ENCODE results near the gene CPNE2. TPM values are rescaled to one million over a fixed set of nuclear protein-coding genes. Genes with fewer than 3 reads are reported as not detected.

The CPNE2 gene
- total RNA-seq, 1 donor from 2014 or later = 145 TPM

DNA sequence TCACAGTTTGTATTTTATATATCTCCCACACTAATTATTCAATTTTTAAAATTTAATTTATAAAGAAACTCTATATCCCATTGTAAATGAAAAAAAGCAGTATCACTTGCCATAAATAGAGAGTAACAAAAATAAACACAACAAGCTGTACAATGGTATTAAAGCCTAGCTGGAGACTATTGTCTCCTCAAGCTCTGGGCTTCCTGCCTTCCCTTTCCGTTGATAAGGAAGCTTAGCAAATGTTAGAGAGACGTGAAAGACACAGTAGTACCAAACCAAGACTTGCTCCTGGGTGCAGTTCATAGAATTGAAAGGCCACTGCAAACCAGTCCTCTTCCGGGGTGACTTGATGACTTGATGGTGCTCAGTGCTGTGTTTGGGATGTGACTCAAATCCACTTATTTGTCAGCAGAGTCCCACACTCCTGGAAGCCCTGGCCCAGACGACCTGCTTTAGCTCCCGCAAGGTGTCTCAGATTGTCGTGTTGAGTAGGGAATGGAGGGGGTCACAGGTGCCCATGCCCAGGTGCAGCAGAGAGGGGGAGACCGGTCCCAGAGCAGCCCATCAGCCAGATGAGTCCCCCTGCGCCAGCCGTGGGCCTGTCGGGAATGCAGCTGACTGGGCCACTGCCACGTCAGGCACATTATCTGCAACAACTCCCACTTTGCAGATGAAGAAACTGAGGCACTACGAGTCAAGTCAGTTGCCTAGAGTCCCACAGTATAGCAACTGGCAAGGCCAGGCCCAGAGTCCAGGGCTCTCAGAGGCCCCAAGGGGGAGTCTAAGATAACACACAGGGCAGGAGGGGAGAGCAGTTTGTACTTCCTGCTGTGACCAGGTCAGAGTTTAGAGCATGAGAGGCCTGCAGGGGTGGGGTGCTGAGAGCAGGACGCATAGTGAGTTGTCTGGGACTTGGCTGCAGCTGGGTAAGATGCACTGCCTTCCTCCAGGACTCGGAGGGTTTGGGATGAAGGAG lies 53.0 kb downstream of the CPNE2 start:
- H3K9me3 Mint-ChIP-seq (ENCODE audit: unreplicated experiment) = no peaks in the 10 kb centered on the region
- no peak for DNase-seq (ENCODE audit: low spot score)
- peaks cover 23% of the 10 kb centered on the region for H3K36me3 Mint-ChIP-seq (ENCODE audit: low read depth, unreplicated experiment)
- H3K4me1 Mint-ChIP-seq (ENCODE audit: unreplicated experiment) = peaks cover 69% of the 10 kb centered on the region
- peak overlapping the region; percentile 80 for H3K4me3 Mint-ChIP-seq (ENCODE audit: unreplicated experiment)
- TF ChIP-seq, protein P1, sequence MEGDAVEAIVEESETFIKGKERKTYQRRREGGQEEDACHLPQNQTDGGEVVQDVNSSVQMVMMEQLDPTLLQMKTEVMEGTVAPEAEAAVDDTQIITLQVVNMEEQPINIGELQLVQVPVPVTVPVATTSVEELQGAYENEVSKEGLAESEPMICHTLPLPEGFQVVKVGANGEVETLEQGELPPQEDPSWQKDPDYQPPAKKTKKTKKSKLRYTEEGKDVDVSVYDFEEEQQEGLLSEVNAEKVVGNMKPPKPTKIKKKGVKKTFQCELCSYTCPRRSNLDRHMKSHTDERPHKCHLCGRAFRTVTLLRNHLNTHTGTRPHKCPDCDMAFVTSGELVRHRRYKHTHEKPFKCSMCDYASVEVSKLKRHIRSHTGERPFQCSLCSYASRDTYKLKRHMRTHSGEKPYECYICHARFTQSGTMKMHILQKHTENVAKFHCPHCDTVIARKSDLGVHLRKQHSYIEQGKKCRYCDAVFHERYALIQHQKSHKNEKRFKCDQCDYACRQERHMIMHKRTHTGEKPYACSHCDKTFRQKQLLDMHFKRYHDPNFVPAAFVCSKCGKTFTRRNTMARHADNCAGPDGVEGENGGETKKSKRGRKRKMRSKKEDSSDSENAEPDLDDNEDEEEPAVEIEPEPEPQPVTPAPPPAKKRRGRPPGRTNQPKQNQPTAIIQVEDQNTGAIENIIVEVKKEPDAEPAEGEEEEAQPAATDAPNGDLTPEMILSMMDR (IDR thresholded peaks at IDR 0.05; ENCODE audit: unreplicated experiment) = no peak
- H3K27ac Mint-ChIP-seq (ENCODE audit: unreplicated experiment) = peak overlapping the region; percentile 97
- H3K27me3 Mint-ChIP-seq (ENCODE audit: unreplicated experiment) = peaks cover 27% of the 10 kb centered on the region

DNA sequence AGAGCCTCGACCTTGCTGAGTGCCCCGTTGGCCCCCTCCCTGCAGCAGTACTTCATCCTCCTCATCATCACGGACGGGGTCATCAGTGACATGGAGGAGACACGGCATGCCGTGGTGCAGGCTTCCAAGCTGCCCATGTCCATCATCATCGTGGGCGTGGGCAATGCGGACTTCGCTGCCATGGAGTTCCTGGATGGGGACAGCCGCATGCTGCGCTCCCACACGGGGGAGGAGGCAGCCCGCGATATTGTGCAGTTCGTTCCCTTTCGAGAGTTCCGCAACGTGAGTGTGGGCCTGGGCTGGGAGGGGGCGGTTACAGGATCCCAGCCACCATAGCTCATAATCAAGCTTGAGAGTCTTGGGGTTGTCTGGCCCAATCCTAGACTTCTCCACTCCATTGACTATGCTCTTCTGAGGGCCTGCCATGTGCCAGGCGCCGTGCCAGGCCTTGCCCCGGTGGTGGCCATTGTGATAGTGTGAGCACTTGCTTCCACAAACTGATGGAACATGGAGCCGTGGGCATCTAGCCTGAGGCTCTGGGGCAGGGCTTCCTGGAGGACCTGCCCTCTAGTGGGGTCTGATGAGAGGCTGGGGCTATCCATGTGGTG lies 53.8 kb downstream of the CPNE2 start:
- peaks cover 74% of the 10 kb centered on the region for H3K4me1 Mint-ChIP-seq (ENCODE audit: unreplicated experiment)
- no peak for DNase-seq (ENCODE audit: low spot score)
- peaks cover 23% of the 10 kb centered on the region for H3K36me3 Mint-ChIP-seq (ENCODE audit: low read depth, unreplicated experiment)
- H3K9me3 Mint-ChIP-seq (ENCODE audit: unreplicated experiment) = no peaks in the 10 kb centered on the region
- no peak overlapping the region for H3K4me3 Mint-ChIP-seq (ENCODE audit: unreplicated experiment)
- TF ChIP-seq, protein P1 (IDR thresholded peaks at IDR 0.05; ENCODE audit: unreplicated experiment) = no peak
- H3K27me3 Mint-ChIP-seq (ENCODE audit: unreplicated experiment) = peaks cover 24% of the 10 kb centered on the region
- peak overlapping the region; percentile 97 for H3K27ac Mint-ChIP-seq (ENCODE audit: unreplicated experiment)

DNA sequence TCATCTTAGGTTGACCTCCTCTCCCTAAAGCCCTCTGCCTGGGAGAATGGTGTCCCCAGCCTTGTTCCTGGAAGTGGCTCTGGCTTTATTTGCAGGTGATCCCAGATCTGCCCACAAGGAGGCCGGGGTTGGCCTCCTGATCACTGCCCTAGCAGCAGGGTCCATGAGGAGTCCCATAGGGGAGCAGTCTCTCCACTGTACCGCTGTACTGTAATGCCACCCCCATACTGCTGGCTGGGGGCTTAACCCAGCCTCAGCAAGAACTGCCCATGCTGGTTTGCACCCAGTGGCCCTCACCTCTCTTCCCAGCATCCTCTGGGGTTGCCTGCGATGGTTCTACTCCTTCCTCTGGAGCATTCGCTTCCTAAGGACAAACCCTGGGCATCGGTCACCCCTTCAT lies 54.4 kb downstream of the CPNE2 start:
- no peak overlapping the region for H3K4me3 Mint-ChIP-seq (ENCODE audit: unreplicated experiment)
- H3K4me1 Mint-ChIP-seq (ENCODE audit: unreplicated experiment) = peaks cover 77% of the 10 kb centered on the region
- H3K36me3 Mint-ChIP-seq (ENCODE audit: low read depth, unreplicated experiment) = peaks cover 23% of the 10 kb centered on the region
- peaks cover 23% of the 10 kb centered on the region for H3K27me3 Mint-ChIP-seq (ENCODE audit: unreplicated experiment)
- DNase-seq (ENCODE audit: low spot score) = peak; percentile 46
- H3K9me3 Mint-ChIP-seq (ENCODE audit: unreplicated experiment) = no peaks in the 10 kb centered on the region
- H3K27ac Mint-ChIP-seq (ENCODE audit: unreplicated experiment) = peak overlapping the region; percentile 97
- TF ChIP-seq, protein P1 (IDR thresholded peaks at IDR 0.05; ENCODE audit: unreplicated experiment) = peak; percentile 65

DNA sequence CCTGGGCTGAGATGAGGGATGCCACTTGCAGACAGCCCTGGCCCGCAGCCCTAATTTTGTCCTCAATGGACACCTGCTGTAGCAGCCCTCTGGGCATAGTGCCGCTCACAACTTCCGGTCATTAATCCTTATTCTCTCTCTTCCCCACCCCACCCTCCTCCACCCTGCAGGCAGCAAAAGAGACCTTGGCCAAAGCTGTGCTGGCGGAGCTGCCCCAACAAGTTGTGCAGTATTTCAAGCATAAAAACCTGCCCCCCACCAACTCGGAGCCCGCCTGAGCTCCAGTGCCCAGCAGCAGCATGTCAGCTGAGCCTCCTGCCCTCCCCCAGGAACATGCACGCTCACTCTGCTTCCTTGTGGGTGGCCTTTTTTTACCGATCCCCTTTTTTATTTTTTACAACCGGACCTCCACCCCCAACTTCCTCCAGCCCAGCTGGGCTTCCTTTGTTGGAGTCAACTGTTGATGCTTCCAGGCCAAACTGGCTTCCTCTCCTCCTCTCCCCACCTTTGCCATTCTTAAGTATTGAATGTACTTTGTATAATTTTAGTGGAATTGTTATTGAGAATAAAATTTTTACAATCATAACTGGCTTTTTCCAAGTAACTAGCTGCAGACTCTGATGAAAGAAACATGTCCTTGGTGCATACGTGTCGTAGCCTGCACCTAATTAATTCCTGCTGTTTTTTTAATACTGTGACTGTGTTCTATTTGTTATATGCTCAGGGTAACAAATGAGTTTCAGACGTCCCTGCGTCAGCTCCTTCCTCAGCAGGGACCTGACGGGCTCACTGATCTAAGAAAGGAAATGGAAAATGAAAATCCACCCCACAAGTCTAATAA lies 55.2 kb downstream of the CPNE2 start:
- DNase-seq (ENCODE audit: low spot score) = peak; percentile 27
- Mint-ChIP-seq H3K36me3 (ENCODE audit: low read depth, unreplicated experiment) (peaks cover 20% of the 10 kb centered on the region), H3K4me3 (ENCODE audit: unreplicated experiment) (peak overlapping the region; percentile 86)

More for the DNA sequence above, 55.2 kb downstream of the CPNE2 start:
- Mint-ChIP-seq H3K4me1 (ENCODE audit: unreplicated experiment) (peaks cover 78% of the 10 kb centered on the region), H3K27ac (ENCODE audit: unreplicated experiment) (peak overlapping the region; percentile 97), H3K9me3 (ENCODE audit: unreplicated experiment) (no peaks in the 10 kb centered on the region), H3K27me3 (ENCODE audit: unreplicated experiment) (peaks cover 19% of the 10 kb centered on the region)
- TF ChIP-seq, protein P1 (IDR thresholded peaks at IDR 0.05; ENCODE audit: unreplicated experiment) = no peak
